GM19452 (cell line): ENCODE results near the gene PTPN14.

Experiments used
- ATAC-seq: cut with Tn5 transposase; IDR thresholded peaks from one replicate; pipeline ENCODE4 v1.9.1; 2021; ENCODE audit not compliant: unreplicated experiment

Gene PTPN14

DNA sequence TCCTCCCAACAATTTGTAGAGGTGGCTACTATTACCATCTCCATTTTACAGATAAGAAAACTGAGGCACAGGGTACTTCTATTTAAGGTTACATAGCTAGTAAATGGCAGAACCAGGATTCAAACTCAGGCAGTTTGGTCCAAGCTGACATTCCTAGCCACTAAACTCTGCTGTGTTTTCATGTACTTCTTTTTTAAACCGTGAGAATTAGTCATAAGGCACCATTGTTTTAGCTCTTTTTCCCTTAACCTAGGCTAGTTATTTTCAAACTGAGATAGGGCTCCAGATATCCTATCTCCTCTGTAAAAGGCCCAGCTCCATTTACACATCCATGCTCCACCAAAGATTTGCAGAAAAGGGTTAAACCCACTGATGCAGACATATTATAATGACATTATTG lies 92.9 kb downstream of the PTPN14 start:
- ATAC-seq: no peak

DNA sequence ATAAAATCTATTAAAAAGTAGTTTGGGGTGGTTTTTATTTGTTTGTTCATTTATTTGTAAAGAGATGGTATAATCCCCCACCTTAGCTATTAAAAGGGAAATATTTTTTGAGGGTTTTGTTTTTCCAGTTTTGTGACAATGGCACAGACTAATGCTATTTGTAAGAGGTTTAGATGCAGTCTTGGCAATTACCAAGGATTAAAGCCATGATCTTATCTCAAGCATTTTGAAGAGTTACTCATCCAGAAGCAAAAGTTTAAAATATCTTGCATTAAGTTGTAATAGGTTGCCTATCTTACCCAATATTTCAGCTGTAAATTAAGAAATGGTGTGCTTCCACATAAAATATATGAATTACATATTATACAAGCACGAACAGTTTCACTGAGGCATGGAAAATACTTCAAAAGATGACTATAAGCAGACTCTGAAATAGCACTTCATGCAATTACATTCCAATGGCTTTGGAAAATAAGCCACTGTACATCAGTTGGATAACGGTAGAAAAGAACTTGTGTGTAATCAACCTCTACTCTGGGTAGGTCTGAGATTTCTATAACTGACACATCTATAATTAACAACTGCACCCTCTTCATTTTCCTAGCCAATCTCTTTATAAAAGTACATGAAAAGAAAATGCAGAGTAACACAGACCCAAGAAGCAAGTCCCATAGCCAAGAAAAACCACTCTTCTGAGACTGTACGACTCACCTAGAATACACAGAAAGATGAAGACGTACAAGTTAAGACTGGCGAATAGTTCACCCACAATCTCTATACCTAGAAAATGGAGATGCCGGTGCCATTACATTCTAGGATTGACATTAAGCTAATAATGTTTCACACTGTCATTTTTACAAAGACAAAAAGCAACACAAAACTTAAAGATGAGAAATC lies 95.2 kb downstream of the PTPN14 start:
- no peak for ATAC-seq

DNA sequence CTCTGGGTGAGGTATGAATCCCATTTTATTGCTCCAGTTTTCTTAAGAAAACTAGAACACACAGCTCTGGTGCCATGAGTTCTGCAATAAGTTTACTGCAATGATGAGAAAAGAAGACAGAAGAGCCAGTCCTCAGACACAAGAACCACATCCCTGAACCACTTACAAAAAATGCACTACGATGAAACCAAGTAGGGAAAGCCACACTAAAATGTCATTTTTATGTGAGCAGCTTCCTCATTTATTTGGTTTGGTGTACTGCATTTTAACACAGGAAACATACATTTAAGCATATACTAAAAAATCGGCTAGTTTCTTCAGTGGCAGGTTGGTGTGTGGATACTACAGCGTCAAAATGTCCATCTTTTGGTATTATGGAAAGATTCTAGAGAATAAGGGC lies 95.9 kb downstream of the PTPN14 start:
- no peak for ATAC-seq

DNA sequence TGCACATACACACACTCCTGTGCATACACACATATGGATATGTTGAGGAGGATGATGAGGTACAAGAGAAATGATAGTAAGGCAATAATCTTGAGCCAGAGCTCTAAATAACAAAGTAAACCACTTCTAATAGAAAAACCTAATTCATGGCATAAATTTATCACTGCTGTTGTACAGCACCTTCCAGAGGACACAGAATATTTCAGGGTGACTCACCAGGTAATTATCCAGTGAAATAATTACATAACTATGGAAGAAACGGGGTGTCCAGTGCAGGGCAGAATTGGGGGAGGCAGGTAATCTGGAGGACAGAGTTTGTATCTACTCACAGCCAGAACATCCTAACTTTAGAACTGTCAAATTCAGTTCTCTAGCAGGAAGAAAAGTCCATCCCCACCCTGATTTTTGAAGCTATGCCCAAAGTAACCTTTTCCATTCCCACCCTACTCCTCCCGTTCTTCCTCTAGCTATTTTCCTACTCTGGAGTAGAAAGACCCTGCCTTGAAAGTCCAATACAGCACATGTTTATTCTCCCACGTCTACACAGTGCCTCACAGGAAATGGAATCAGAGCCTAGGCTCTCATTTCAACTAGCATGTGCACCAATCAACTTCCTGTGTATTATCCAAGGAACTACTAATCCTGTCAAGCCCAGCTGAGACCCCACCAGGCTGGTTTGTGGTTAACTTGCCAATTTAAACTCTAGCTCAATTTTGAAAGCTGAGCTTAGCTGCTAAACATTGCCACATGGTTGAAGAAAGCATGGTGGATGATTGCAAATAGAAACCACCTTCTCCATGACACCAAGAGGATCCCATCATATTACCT lies 96.6 kb downstream of the PTPN14 start:
- no peak for ATAC-seq

DNA sequence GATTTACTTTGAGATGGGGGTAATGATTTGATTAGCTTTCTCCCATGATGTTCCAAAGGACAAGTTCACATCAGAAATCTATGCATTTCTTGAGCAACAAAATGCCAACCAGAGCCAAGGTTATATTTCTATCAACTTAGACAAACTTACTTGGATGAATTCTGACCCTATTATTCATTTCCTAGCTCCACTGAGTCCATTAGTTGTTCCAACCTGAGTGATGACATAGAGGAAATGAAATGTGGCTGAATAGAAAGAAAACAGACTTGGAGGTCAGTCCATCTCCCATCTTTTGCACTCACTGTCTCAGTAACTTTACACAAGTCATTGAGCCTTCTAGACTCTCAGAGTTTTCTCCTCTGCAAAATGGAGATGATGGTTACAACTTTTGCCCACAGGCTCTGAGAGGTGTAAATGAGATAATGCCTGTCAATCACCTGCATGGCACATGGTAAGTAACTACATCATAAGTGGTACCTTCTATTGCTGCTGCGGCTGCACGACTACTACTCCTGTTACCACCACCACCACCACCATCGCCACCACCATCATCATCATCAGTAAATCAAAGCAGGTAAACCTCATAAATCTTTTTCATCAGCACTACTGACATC lies 98.2 kb downstream of the PTPN14 start:
- no peak for ATAC-seq

DNA sequence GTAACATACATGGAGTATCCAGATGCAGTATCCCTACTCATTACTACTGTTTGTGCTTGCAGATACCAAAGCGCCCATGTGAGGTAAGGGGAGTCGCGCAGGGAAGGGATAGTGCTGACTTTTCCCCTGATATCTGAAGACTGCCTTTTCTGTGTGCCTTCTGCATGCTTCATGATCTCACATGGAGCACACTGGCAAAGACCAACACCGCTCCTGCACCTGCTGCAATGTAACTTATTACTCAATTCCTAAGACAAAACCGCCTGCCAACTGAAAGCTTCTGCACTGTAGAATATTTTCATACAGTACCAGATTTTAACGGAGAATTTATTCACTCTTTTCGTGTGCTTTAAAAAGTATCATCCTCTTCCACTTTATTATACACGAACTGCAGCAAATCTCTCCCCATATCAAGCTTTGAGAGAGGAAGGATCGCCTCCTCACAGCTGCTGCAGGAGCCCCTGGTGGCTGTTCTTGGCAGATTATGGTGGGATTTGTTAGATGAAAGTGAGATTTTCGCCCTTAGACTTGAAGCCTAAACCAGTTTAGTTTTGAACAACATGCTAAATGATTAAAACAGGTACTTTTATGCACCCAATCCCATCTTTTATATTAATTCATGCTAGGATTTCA lies 99.1 kb downstream of the PTPN14 start:
- no peak for ATAC-seq

DNA sequence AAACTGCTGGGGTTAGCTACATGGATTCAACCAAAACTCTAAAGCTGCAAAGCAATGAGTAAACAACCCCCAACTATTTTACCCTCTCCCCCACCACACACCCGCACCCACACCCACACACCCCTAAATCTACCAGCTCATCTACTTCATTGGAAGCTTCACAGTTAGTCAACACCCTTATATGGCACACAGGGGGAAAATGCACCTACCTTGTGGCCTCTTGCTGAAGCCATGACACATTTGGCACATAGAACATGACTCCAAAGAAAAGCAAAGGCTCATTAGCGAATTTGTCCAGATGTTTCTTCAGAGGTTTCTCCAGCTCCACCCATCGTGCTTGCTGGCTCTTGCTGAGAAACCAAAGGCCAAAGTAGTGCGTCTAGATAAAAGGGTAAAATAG lies 99.8 kb downstream of the PTPN14 start:
- no peak for ATAC-seq

DNA sequence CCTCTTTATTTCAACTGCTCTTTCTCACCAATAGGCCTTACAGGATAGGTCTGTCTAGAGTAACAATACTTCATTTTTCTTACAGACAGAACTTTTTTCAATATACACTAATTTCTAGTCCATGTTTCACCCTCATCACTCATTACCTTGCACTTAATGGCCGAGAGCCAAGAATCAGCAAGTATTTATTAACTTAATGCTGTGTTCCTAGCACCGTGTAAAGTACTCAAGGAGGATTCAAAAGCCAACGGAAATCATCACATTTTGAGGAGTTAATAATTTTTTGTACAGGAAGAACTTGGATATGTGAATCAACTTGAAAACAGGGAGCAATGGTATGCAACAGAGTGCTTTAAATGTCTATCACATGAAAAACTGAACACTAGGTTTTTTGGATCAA lies 102.0 kb downstream of the PTPN14 start:
- no peak for ATAC-seq

DNA sequence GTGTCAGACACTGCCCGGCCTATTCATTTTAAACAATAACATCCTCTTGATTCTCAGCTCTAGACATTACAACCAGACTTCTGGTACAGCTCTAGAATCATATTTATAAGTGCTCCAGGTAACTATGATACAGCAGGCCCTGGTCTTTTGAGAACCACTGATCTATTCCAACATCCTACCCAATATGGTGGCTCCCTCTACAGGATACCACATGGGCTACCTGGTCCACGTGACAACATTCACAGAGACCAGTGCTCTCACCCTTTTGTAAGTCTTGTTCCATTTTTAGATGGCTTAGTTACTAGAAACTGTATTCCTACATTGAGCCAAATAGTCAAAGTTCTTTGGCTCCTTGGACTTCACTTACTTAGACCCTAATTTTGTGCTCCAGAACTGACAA lies 102.9 kb downstream of the PTPN14 start:
- no peak for ATAC-seq

DNA sequence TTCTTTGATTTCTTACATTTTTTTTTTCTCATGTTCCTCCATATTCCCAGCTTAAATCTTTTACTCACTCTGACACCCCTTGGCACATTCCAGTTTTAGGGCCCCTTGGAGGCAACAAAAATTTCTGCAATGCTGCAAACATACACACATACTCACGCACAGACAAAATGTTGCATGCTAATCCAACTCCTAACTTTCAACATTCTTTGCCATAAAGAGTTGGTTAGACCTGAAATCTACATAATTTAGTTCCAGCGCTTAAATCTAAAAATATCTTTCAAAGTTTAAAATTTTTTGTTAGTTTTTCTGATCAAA lies 103.9 kb downstream of the PTPN14 start:
- no peak for ATAC-seq

DNA sequence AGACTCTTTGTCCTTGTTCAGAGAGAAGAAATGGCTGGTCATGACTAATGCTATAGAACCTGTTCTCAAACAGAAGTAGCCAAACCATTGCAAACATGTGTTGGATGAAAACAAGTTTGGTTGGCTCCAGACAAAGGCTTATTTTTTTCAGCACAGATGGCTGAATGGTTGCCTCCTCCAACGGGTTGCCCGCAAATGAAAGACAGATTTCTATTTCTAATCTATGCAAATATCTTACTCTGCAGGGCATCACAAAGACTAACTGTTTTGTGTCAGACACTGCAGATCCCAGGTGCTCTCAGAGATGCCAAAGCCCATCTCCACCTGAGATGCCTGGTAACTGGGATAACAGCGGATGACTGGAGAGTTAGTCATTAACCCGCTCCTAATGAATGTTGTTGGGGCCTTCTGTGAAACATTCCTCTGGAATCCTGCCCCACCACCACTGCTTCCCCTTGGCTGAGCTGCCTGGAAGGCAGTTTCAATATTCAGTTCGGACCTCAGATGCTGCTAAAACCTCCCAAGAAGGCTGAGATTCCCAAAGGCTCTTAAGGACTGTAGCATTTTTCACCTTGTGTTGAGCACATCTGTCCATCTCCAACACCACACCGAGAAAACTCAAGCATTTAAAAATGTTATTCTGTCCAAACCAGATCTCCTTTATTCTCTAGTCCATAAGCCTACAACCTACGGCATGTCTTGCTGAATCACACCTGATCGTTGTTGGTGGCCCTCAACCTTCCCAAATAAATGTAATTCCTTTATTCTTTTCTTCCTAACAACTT lies 104.4 kb downstream of the PTPN14 start:
- peak; percentile 54 for ATAC-seq

DNA sequence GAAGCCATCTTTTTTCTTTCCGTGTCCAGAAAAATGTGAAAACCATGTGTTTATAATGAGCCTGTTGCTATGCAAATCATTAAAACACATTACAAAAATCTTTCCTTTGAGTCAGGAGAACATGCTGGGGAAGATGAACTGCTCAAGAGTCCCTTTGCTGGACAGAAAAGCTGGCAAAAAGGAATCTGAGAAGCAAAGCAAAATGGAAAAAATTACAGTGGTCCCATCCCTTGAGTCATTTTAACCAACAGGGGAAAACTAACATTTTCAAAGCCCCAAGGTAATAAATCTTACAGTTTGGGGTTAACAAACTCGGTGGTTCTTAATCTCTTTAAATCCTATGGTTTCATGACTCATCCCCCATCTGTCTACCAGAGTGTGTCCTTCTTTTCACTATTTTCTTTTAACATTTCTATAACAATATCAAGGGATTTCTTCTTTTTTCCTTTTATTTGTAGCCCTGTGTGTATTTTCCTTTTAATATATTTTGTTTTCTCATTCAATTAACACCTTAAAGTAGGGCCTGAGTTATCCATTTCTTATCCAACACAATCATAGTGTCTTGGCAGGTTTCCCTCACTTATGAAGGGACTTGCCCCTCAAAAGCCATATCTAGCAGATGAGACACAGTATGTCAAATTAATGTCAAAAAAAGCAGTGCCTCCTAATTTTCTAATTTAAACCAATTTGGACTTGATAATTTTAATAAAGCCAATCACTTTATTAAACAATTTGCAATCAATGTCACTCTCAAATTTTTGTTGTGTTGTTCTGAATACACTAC lies 105.4 kb downstream of the PTPN14 start:
- ATAC-seq: no peak

DNA sequence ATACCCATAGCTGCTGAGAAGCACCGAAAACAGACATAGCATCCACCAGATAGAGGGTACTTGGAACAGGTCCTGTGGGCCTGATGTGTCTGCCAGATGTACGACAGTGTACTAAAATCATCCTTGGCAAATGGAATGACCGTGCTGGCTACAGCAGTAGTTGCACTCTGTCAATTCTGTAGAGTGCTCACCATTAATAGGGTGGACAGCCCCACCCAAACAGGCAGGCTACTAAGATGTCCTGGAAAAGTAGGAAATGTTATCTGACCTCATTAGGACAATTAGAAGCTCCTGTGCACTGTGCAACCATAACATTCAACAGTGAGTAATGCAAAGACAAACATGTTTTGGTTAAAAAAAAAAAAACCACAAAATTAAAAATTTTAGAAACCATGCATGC lies 106.2 kb downstream of the PTPN14 start:
- no peak for ATAC-seq

DNA sequence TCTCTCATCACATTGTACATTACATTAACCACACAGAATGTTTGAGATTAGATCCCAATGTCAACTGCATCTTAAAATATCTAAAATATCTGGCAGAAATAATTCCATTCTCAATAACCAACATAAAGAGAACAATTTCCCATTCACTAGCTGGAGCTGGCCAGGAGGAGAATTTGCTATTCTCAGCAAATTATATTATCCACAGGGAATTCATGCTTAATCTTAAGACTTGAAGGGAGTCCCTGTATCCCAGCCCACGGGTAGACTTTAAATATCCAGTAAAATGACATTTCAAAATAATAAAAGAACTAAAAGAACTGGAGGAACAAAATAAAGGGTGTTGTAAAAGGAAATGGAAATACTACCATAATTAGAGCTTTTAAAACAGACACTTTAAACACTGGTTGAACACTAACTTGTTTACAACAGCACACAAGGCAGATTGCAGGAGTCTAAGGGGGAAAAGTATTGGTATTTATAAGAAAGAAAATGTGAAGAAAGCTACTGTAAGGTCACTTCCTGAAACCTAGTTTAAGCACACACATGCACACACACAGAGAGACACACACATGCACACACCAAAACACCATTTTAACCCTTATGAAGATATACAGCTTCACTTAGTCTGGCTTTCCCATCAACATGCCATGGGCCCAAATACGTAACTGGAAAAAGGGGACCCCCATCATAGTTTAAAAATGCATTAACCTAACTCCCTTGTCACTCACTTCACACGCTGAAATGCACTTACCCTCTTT lies 107.0 kb downstream of the PTPN14 start:
- no peak for ATAC-seq

DNA sequence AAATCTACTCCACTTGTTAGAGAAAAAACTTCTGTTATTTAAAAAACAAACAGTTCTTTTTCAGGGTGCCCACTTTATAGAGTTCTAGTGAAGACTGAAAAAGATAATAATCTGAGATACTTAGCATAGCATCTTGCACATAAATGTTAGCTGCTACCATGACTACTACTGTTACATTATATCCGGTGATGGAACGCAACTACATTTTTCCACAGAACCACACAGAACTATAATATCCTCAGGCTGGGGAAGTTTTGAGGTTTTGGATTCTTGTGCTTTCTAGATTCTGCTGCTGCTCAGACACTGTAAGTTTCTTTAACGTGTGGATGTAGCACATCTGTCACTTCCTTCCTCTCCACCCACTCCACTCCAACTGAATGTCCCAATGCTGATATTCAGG lies 110.3 kb downstream of the PTPN14 start:
- ATAC-seq: no peak

DNA sequence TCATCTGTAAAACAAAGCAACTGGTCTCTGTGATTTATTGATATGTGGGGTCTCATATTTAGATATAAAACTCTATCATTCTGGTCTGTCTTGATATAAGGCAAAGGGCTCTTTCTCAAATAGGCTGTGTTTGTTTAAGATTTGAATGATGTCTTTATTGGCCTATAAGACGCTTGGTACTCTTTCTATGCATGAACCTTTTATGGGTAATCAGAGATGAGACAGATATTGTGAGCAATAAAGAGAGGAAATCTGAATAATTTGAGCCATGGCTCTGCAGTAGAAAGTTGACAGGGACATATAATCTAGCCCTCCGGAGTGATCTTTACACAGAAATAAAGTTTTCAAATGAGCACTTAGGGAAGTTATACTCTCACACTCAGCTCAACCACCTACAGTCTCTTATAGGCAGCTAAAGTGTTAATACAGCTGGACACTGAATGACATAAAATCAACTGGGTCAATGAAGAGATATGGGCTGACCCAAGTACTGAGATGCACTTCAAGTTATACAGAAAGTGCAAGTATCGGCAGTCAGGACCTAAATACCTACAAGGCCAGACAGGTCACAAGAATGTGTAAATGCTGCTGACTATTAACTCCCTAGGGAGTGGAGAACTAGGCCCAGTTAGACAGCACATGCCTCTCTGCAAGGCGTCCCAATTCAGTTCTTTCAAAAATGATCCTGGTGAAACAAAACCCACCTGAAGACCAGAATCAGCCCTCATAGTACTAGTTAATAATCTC lies 111.0 kb downstream of the PTPN14 start:
- no peak for ATAC-seq

DNA sequence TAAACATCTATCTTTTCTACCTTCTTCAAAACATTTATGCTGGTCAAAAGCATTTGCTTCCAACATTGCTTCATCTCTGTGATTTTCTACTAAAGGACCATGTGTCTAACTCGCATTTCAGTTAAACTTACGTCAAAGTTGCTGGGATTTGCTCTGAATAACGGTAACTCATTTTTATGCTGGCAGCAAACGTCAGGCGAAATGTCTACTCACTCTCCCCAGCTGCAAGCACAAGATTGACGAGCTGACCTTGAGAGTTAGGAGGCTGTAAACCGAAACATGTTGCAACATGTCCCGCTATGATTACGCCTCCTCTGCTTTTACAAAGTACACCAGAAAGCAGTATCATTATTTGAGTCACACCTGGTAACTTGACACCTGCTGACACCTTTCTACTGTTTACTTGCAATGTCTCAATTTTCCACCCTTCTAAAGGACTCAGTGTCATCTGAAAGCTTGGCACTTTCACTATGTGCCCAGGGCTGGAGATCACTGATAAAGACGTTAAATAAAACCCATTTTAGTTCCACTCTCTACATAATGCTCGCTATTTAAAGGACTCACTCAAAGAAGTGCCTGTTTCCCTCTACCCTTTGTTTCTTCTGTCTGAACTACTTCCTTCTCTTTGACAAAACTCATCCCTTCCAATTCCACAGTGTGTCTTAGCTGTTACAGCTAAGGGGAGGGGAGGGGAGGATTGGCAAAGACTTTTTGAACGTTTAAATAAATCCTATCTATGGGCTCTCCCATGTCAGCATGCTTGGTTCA lies 111.9 kb downstream of the PTPN14 start:
- peak; percentile 85 for ATAC-seq

DNA sequence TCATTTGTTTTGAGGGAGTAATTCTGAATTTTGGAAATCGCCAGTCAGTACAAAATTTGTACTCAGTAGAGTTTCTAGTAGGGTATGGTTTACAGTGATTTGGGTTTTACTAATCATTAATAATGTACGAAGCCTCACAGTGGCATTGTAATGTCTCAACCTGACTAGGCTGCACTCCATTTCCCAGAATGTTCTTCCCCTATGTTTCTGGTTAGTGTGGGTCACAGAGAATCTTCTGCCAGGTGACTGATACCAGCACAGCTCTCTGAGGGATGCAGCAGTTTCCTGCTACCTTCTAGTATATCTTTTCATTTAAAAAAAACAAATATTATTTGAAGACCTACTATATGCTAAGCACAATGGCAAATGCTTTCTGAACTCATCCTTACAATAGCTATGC lies 112.9 kb downstream of the PTPN14 start:
- ATAC-seq: no peak
